Hepatocyte (in vitro differentiated cells): ENCODE results near the gene VENTX. TPM values are rescaled to one million over a fixed set of nuclear protein-coding genes. Genes with fewer than 3 reads are reported as not detected.

Experiments
- DNase-seq: peaks from one replicate; pipeline ENCODE4 v3.0.0-alpha.2; 2016; ENCODE audit warnings: low spot score
- H2AFZ ChIP-seq: fragments of 200-600 bp; sonication (generic); 2 replicates; pipeline ENCODE4 v1.6.0; 2016; ENCODE audit warnings: antibody characterized with exemption, mild to moderate bottlenecking
- H3K27ac ChIP-seq: fragments of 200-600 bp; sonication (generic); 2 replicates; pipeline ENCODE4 v1.5.1; 2016; ENCODE audit warnings: mild to moderate bottlenecking
- H3K27me3 ChIP-seq: fragments of 200-600 bp; sonication (generic); 2 replicates; pipeline ENCODE4 v1.6.1; 2016
- H3K36me3 ChIP-seq: fragments of 200-600 bp; sonication (generic); replicated peaks from 2 replicates; pipeline ENCODE4 v1.5.1; 2016; ENCODE audit warnings: low read depth; ENCODE audit not compliant: insufficient read depth
- H3K4me1 ChIP-seq: fragments of 200-600 bp; sonication (generic); 2 replicates; pipeline ENCODE4 v1.5.1; 2016; ENCODE audit warnings: mild to moderate bottlenecking, moderate library complexity; ENCODE audit not compliant: insufficient read depth
- H3K4me2 ChIP-seq: fragments of 200-600 bp; sonication (generic); 2 replicates; pipeline ENCODE4 v1.6.0; 2016
- H3K4me3 ChIP-seq: fragments of 200-600 bp; sonication (generic); 2 replicates; pipeline ENCODE4 v1.5.1; 2016; ENCODE audit warnings: mild to moderate bottlenecking
- H3K79me2 ChIP-seq: fragments of 200-600 bp; sonication (generic); 2 replicates; pipeline ENCODE4 v1.6.0; 2017; ENCODE audit warnings: mild to moderate bottlenecking
- H3K9me2 ChIP-seq: fragments of 200-600 bp; sonication (generic); replicated peaks from 2 replicates; pipeline ENCODE4 v1.6.0; 2017; ENCODE audit warnings: mild to moderate bottlenecking; ENCODE audit not compliant: insufficient read depth
- H3K9me3 ChIP-seq: fragments of 200-600 bp; sonication (generic); 2 replicates; pipeline ENCODE4 v1.5.1; 2016; ENCODE audit warnings: low read depth, mild to moderate bottlenecking
- H4K20me1 ChIP-seq: fragments of 200-600 bp; sonication (generic); 2 replicates; pipeline ENCODE4 v1.6.0; 2016; ENCODE audit warnings: mild to moderate bottlenecking; ENCODE audit not compliant: insufficient read depth, poor library complexity, severe bottlenecking
- CTCF ChIP-seq: fragments of 200-600 bp; sonication (generic); IDR thresholded peaks from 2 replicates; pipeline ENCODE4 v1.5.1; 2016; ENCODE audit warnings: antibody characterized with exemption, mild to moderate bottlenecking; ENCODE audit not compliant: poor library complexity
- EZH2 ChIP-seq: fragments of 200-600 bp; sonication (generic); IDR thresholded peaks from 2 replicates; pipeline ENCODE4 v1.6.1; 2016; ENCODE audit warnings: antibody characterized with exemption, mild to moderate bottlenecking, borderline replicate concordance
- EZH2phosphoT487 ChIP-seq: fragments of 200-600 bp; sonication (generic); IDR thresholded peaks from one replicate; pipeline ENCODE4 v1.6.1; 2018; ENCODE audit warnings: antibody characterized with exemption, mild to moderate bottlenecking, low read depth, moderate library complexity; ENCODE audit not compliant: unreplicated experiment, severe bottlenecking
- WGBS: methylation state at CpG from one replicate; pipeline ENCODE4 v1.1.6; 2016; ENCODE audit warnings: low lambda C conversion rate; ENCODE audit errors: missing lambda C conversion rate; 5-methylcytosine and 5-hydroxymethylcytosine counted together
- polyA plus RNA-seq: library from polyadenylated mRNA; unstranded; fragments of >200 nt; fragmentation: Nextera tagmentation; extraction: Ambion mirVana; gene quantifications from 2 replicates; pipeline ENCODE4 v1.2.1, GENCODE V29; 2016
- total RNA-seq: library from RNA; depleted of rRNA; stranded (reverse); fragments of >200 nt; gene quantifications from 2 replicates; pipeline ENCODE4 v1.2.3, GENCODE V29; 2014

Gene VENTX
- total and polyA plus RNA-seq, 2 experiments from 2014 or later: not detected

- Histone ChIP-seq H3K4me1 (no peaks in the 10 kb centered on the region), H3K4me3 (no peak overlapping the region), H4K20me1 (no peaks in the 10 kb centered on the region), H3K27ac (no peak overlapping the region), H3K9me2 (no peaks in the 10 kb centered on the region), H3K36me3 (no peaks in the 10 kb centered on the region), H3K9me3 (no peaks in the 10 kb centered on the region), H2AFZ (no peak overlapping the region), H3K79me2 (no peaks in the 10 kb centered on the region), H3K27me3 (no peaks in the 10 kb centered on the region), H3K4me2 (no peak overlapping the region)
- no peak for TF ChIP-seq EZH2phosphoT487
- no peak for TF ChIP-seq EZH2
- TF ChIP-seq CTCF: no peak
- no peak for DNase-seq
- WGBS: 100% methylated on average over 1 of the region's 9 CpGs
These were observed 39.9 kb upstream of the VENTX start for GRCh38 chr10:133197786-133198185.

GRCh38 chr10:133198206-133198605 is 39.4 kb upstream of the VENTX start:
- no peaks in the 10 kb centered on the region for H3K9me2 ChIP-seq
- H3K27ac ChIP-seq: no peak overlapping the region
- H4K20me1 ChIP-seq: no peaks in the 10 kb centered on the region
- H3K36me3 ChIP-seq: no peaks in the 10 kb centered on the region
- DNase-seq: no peak
- WGBS: 94% methylated on average over 20 of the region's 26 CpGs
- H3K4me3 ChIP-seq: no peak overlapping the region
- no peaks in the 10 kb centered on the region for H3K4me1 ChIP-seq
- no peak overlapping the region for H3K4me2 ChIP-seq
- TF ChIP-seq EZH2 (no peak), CTCF (no peak), EZH2phosphoT487 (no peak)
- no peaks in the 10 kb centered on the region for H3K9me3 ChIP-seq
- no peaks in the 10 kb centered on the region for H3K27me3 ChIP-seq
- H2AFZ ChIP-seq: no peak overlapping the region
- H3K79me2 ChIP-seq: no peaks in the 10 kb centered on the region

- TF ChIP-seq EZH2 (no peak), CTCF (no peak), EZH2phosphoT487 (no peak)
- DNase-seq: no peak
- Histone ChIP-seq H3K4me1 (no peaks in the 10 kb centered on the region), H3K9me3 (no peaks in the 10 kb centered on the region), H3K79me2 (no peaks in the 10 kb centered on the region), H4K20me1 (no peaks in the 10 kb centered on the region), H3K36me3 (no peaks in the 10 kb centered on the region), H3K27ac (no peak overlapping the region), H3K27me3 (no peaks in the 10 kb centered on the region), H3K9me2 (no peaks in the 10 kb centered on the region), H3K4me3 (no peak overlapping the region), H3K4me2 (no peak overlapping the region), H2AFZ (no peak overlapping the region)
- WGBS: 90% methylated on average over 33 of the region's 54 CpGs
These were observed 38.8 kb upstream of the VENTX start for GRCh38 chr10:133198621-133199487.
